Peyer's patch (tissue), 4 donors: ENCODE results near the gene BRD8.

ENCODE experiments used
- CTCF ChIP-seq, 6 experiments: fragments of 450-650 bp in 4 of 6; fragments of 200-600 bp in 2 of 6; sonication (generic) in 1 of 6; IDR thresholded peaks; one replicate each; pipeline ENCODE4 v1.5.1; 2017 to 2019; ENCODE audit warnings: antibody characterized with exemption in 6 of 6, mild to moderate bottlenecking in 3 of 6, moderate library complexity in 1 of 6
- POLR2A ChIP-seq, 2 donors: fragments of 450-650 bp; IDR thresholded peaks; one replicate each; pipeline ENCODE4 v1.5.1; 2017; ENCODE audit warnings: antibody characterized with exemption in 2 of 2, mild to moderate bottlenecking in 2 of 2, moderate library complexity in 2 of 2

GRCh38 chr5:138226910-138227309, 48.5 kb upstream of the BRD8 start:
- TF ChIP-seq CTCF (IDR thresholded peaks at IDR 0.05) (no peak), POLR2A (IDR thresholded peaks at IDR 0.05) (no peak)
